NOMO-1 (cell line): Measurements from ENCODE around the gene PDE6H.

Experiments
- DNase-seq, 2 experiments: peaks; one replicate each; lab custom pipeline; 2025; ENCODE audit not compliant: unreplicated experiment in 2 of 2; lab: John Stamatoyannopoulos, UW

PDE6H gene

GRCh38 chr12:14965221-14965620 is 7.6 kb upstream of the PDE6H start:
- no peak for DNase-seq

- DNase-seq, result no peak
These were observed 4.4 kb upstream of the PDE6H start for GRCh38 chr12:14968478-14968877.

- no peak for DNase-seq
These were observed 2.4 kb upstream of the PDE6H start for GRCh38 chr12:14970473-14970872.

GRCh38 chr12:14974633-14975032 is 1.8 kb downstream of the PDE6H start:
- DNase-seq, result no peak

- DNase-seq, result peak in 1 of 2 experiments; percentile 41
These were observed 2.6 kb downstream of the PDE6H start for GRCh38 chr12:14975457-14975856.

GRCh38 chr12:14976658-14977057 is 3.8 kb downstream of the PDE6H start:
- peak in 1 of 2 experiments; percentile 20 for DNase-seq

GRCh38 chr12:14979468-14979867 is 6.6 kb downstream of the PDE6H start:
- DNase-seq, result peak in 1 of 2 experiments; percentile 22

- peak; percentile 52 to 63 for DNase-seq
These were observed 8.2 kb downstream of the PDE6H start for GRCh38 chr12:14981049-14981448.

- DNase-seq, result peak; percentile 81 to 94
These were observed 9.7 kb downstream of the PDE6H start for GRCh38 chr12:14982562-14982961.

- peak in 1 of 2 experiments; percentile 41 for DNase-seq
These were observed 10.1 kb downstream of the PDE6H start for GRCh38 chr12:14982991-14983390.

- DNase-seq, result no peak
These were observed 11.2 kb downstream of the PDE6H start for GRCh38 chr12:14984036-14984435.

- no peak for DNase-seq
These were observed 12.0 kb downstream of the PDE6H start for GRCh38 chr12:14984766-14985285.

- DNase-seq, result no peak
These were observed 13.6 kb downstream of the PDE6H start for GRCh38 chr12:14986449-14986848.

GRCh38 chr12:14988035-14988434 is 15.2 kb downstream of the PDE6H start:
- peak; percentile 66 to 76 for DNase-seq

GRCh38 chr12:14989790-14990189 is 16.9 kb downstream of the PDE6H start:
- DNase-seq, result peak in 1 of 2 experiments; percentile 34

GRCh38 chr12:14991069-14991468 is 18.2 kb downstream of the PDE6H start:
- DNase-seq, result no peak

- DNase-seq, result no peak
These were observed 19.8 kb downstream of the PDE6H start for GRCh38 chr12:14992673-14993072.

- no peak for DNase-seq
These were observed 20.3 kb downstream of the PDE6H start for GRCh38 chr12:14993117-14993516.

- peak in 1 of 2 experiments; percentile 39 for DNase-seq
These were observed 20.9 kb downstream of the PDE6H start for GRCh38 chr12:14993537-14994266.

GRCh38 chr12:14994610-14995009 is 21.8 kb downstream of the PDE6H start:
- DNase-seq, result no peak

- peak; percentile 32 to 62 for DNase-seq
These were observed 23.0 kb downstream of the PDE6H start for GRCh38 chr12:14995583-14996425.

GRCh38 chr12:14997998-14998397 is 25.2 kb downstream of the PDE6H start:
- no peak for DNase-seq
